GM19328 (cell line): ENCODE data around the gene ACER2.

ENCODE experiments used
- ATAC-seq: cut with Tn5 transposase; IDR thresholded peaks from one replicate; pipeline ENCODE4 v1.9.1; 2021; ENCODE audit warnings: mild to moderate bottlenecking, moderate library complexity; ENCODE audit not compliant: unreplicated experiment

The ACER2 gene

GRCh38 chr9:19481971-19482404, 73.2 kb downstream of the ACER2 start:
- no peak for ATAC-seq

GRCh38 chr9:19484699-19485098, 75.9 kb downstream of the ACER2 start:
- ATAC-seq, result no peak

GRCh38 chr9:19485193-19485592, 76.4 kb downstream of the ACER2 start:
- ATAC-seq, result no peak

- no peak for ATAC-seq
These were observed 78.0 kb downstream of the ACER2 start for GRCh38 chr9:19486803-19487202.

GRCh38 chr9:19488721-19489120, 79.9 kb downstream of the ACER2 start:
- ATAC-seq, result no peak

GRCh38 chr9:19490269-19490668, 81.5 kb downstream of the ACER2 start:
- ATAC-seq, result no peak

- ATAC-seq, result no peak
These were observed 82.0 kb downstream of the ACER2 start for GRCh38 chr9:19490828-19491227.

GRCh38 chr9:19492775-19493173, 84.0 kb downstream of the ACER2 start:
- ATAC-seq, result no peak

GRCh38 chr9:19493174-19493811, 84.5 kb downstream of the ACER2 start:
- peak; percentile 64 for ATAC-seq

- no peak for ATAC-seq
These were observed 85.1 kb downstream of the ACER2 start for GRCh38 chr9:19493876-19494275.

- ATAC-seq, result no peak
These were observed 86.6 kb downstream of the ACER2 start for GRCh38 chr9:19495186-19496028.

- ATAC-seq, result no peak
These were observed 87.7 kb downstream of the ACER2 start for GRCh38 chr9:19496321-19497050.

GRCh38 chr9:19497276-19497675, 88.5 kb downstream of the ACER2 start:
- no peak for ATAC-seq

- ATAC-seq, result no peak
These were observed 89.2 kb downstream of the ACER2 start for GRCh38 chr9:19498015-19498414.
